MM.1S (cell line): ENCODE measurements around the gene ZFAND2B.

Experiments used
- DNase-seq: peaks from one replicate; pipeline ENCODE4 v3.0.0-alpha.2; 2015
- H2AFZ ChIP-seq: fragments of 300-600 bp; sonication (generic); 2 replicates; pipeline ENCODE4 v1.6.0; 2016; ENCODE audit warnings: antibody characterized with exemption, low read length
- H3F3A ChIP-seq: fragments of 300-600 bp; sonication (generic); 2 replicates; pipeline ENCODE4 v1.6.1; 2016; ENCODE audit warnings: mild to moderate bottlenecking, antibody characterized with exemption, low read length, moderate library complexity, mixed read lengths; ENCODE audit not compliant: insufficient read depth
- H3K27ac ChIP-seq: fragments of 300-600 bp; sonication (generic); 2 replicates; pipeline ENCODE4 v1.5.1; 2016; ENCODE audit warnings: mild to moderate bottlenecking, low read length
- H3K27me3 ChIP-seq: fragments of 300-600 bp; sonication (generic); replicated peaks from 2 replicates; pipeline ENCODE4 v1.6.0; 2016; ENCODE audit warnings: low read length; ENCODE audit not compliant: insufficient read depth
- H3K36me3 ChIP-seq: fragments of 300-600 bp; sonication (generic); replicated peaks from 2 replicates; pipeline ENCODE4 v1.6.1; 2016; ENCODE audit warnings: mild to moderate bottlenecking, low read length, mixed read lengths; ENCODE audit not compliant: insufficient read depth
- H3K4me1 ChIP-seq: fragments of 300-600 bp; sonication (generic); 2 replicates; pipeline ENCODE4 v1.6.1; 2016; ENCODE audit warnings: low read length, mixed read lengths
- H3K4me2 ChIP-seq: fragments of 300-600 bp; sonication (generic); 2 replicates; pipeline ENCODE4 v1.6.0; 2016; ENCODE audit warnings: low read depth, low read length
- H3K4me3 ChIP-seq: fragments of 300-600 bp; sonication (generic); 2 replicates; pipeline ENCODE4 v1.5.1; 2016; ENCODE audit warnings: low read length, mixed read lengths
- H3K79me2 ChIP-seq: fragments of 300-600 bp; sonication (generic); 2 replicates; pipeline ENCODE4 v1.6.1; 2016; ENCODE audit warnings: mixed run types, low read length, mixed read lengths
- H3K9ac ChIP-seq: fragments of 300-600 bp; sonication (generic); 2 replicates; pipeline ENCODE4 v1.6.1; 2016; ENCODE audit warnings: low read length, mixed read lengths
- H3K9me2 ChIP-seq: fragments of 300-600 bp; sonication (generic); replicated peaks from 2 replicates; pipeline ENCODE4 v1.6.1; 2016; ENCODE audit warnings: mild to moderate bottlenecking, low read length, mixed read lengths; ENCODE audit not compliant: insufficient read depth
- H3K9me3 ChIP-seq: fragments of 300-600 bp; sonication (generic); replicated peaks from 2 replicates; pipeline ENCODE4 v1.6.1; 2016; ENCODE audit warnings: mild to moderate bottlenecking, low read length, mixed read lengths; ENCODE audit not compliant: insufficient read depth
- H4K20me1 ChIP-seq: fragments of 300-600 bp; sonication (generic); 2 replicates; pipeline ENCODE4 v1.6.1; 2016; ENCODE audit warnings: mild to moderate bottlenecking, low read length, moderate library complexity, mixed read lengths; ENCODE audit not compliant: insufficient read depth
- EZH2 ChIP-seq: fragments of 300-600 bp; sonication (generic); optimal IDR thresholded peaks from 2 replicates; pipeline ENCODE3; 2017; ENCODE audit warnings: low read depth, mild to moderate bottlenecking, antibody characterized with exemption, low read length, mixed read lengths
- EZH2phosphoT487 ChIP-seq: fragments of 300-600 bp; sonication (generic); IDR thresholded peaks from 2 replicates; pipeline ENCODE4 v1.6.1; 2018; ENCODE audit warnings: antibody characterized with exemption, low read length
- TF ChIP-seq, protein P1 (sequence below): fragments of 300-600 bp; sonication (generic); IDR thresholded peaks from 2 replicates; pipeline ENCODE4 v1.5.1; 2016; ENCODE audit warnings: antibody characterized with exemption, low read length, mixed read lengths

The ZFAND2B gene

DNA sequence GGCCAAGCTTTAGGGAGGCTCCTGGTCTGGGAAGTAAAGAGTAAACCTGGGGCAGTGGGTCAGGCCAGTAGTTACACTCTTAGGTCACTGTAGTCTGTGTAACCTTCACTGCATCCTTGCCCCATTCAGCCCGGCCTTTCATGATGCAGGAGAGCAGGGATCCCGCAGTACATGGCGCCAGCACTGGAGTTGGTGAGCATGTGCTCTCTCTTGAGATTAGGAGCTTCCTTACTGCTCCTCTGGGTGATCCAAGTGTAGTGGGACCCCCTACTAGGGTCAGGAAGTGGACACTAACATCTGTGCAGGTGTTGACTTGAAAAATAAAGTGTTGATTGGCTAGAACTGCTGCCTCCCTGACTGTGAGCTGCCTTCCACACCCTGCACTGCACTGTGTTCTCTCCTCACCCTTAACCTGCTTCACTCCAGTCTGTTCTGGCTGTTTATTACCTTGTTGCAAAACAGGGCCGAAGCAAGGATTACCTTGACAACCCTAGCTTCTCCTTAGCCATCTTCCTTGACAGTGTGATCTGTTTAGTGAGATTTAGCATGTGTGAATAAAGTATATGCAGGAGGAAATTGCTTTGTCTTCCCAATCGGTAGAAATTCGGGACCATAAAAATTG is 23.3 kb upstream of the ZFAND2B start:
- Histone ChIP-seq H2AFZ (no peak overlapping the region), H3K4me1 (peaks cover 7% of the 10 kb centered on the region; the same call in 1 of the 2 replicates), H3K4me3 (no peak overlapping the region), H3K9me3 (no peaks in the 10 kb centered on the region), H3K4me2 (no peak overlapping the region), H3K36me3 (peaks cover 4% of the 10 kb centered on the region; the same call in 1 of the 2 replicates), H3F3A (no peaks in the 10 kb centered on the region), H3K27ac (no peak overlapping the region), H3K9ac (no peak overlapping the region), H3K27me3 (no peaks in the 10 kb centered on the region), H4K20me1 (no peaks in the 10 kb centered on the region), H3K9me2 (no peaks in the 10 kb centered on the region), H3K79me2 (peaks cover 24% of the 10 kb centered on the region)
- DNase-seq: no peak
- no peak for TF ChIP-seq EZH2phosphoT487

DNA sequence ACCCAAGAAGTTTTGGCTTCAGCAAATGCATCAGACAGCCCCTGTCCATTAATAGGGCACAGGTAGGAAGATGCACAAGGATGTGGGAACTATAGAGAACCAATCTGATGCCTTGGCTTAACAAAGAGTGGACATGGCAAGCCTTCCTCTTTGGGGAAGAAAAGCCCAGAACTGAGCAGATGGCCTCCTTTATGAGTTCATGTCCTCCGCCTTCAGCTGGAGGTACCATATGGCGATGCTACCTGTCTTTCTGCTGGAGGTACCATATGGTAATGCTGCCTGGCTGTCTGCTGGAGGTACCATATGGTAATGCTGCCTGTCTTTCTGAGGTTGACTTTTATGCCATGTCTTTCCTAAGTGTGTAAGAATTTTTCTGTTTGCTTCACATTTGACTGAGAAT is 22.5 kb upstream of the ZFAND2B start:
- H3K36me3 ChIP-seq: peaks cover 4% of the 10 kb centered on the region; the same call in 1 of the 2 replicates
- H3K4me3 ChIP-seq: no peak overlapping the region
- no peak for TF ChIP-seq EZH2
- TF ChIP-seq EZH2phosphoT487: no peak
- TF ChIP-seq, protein P1, sequence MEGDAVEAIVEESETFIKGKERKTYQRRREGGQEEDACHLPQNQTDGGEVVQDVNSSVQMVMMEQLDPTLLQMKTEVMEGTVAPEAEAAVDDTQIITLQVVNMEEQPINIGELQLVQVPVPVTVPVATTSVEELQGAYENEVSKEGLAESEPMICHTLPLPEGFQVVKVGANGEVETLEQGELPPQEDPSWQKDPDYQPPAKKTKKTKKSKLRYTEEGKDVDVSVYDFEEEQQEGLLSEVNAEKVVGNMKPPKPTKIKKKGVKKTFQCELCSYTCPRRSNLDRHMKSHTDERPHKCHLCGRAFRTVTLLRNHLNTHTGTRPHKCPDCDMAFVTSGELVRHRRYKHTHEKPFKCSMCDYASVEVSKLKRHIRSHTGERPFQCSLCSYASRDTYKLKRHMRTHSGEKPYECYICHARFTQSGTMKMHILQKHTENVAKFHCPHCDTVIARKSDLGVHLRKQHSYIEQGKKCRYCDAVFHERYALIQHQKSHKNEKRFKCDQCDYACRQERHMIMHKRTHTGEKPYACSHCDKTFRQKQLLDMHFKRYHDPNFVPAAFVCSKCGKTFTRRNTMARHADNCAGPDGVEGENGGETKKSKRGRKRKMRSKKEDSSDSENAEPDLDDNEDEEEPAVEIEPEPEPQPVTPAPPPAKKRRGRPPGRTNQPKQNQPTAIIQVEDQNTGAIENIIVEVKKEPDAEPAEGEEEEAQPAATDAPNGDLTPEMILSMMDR: no peak

DNA sequence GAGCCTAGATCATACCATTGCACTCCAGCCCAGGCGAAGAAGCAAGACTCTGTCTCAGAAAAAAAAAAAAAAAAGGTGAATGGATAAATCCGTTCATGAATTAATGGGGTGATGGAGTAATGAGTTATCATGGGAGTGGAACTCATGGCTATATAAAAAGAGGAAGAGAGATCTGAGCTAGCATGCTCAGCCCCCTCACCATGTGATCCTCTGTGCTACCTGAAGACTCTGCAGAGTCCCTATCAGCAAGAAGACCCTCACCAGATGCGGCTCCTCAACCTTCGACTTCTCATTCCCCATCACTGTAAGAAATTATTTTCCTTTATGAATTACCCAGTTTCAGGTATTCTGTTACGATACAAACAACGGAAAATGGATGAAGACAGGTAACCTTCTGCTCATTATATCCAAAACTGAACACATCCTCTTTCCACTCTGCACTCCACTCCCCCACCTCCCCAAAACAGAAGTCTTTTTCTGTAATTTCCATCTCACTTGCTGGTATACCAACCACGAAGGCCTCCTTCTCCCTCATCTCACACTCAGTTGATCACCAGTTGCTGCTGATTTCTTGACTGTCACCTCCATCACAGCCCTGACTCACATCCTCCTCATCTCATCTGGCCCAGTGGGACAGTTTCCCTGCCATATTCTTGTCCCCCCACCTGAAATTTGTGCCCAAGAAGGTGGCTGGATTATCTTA is 19.7 kb upstream of the ZFAND2B start:
- Histone ChIP-seq H3K4me1 (no peaks in the 10 kb centered on the region), H3K79me2 (no peaks in the 10 kb centered on the region), H4K20me1 (no peaks in the 10 kb centered on the region), H3K4me2 (no peak overlapping the region), H3K27ac (no peak overlapping the region), H3K36me3 (0 out of 2 replicates have a peak, but pooled peaks cover 4% of the 10 kb centered on the region), H3K4me3 (no peak overlapping the region), H3K9me2 (no peaks in the 10 kb centered on the region), H3K9me3 (no peaks in the 10 kb centered on the region), H2AFZ (no peak overlapping the region), H3K27me3 (no peaks in the 10 kb centered on the region), H3F3A (no peaks in the 10 kb centered on the region), H3K9ac (no peak overlapping the region)
- DNase-seq: no peak
- TF ChIP-seq, protein P1: no peak
- TF ChIP-seq EZH2phosphoT487 (no peak), EZH2 (no peak)

More for the DNA sequence above, 22.5 kb upstream of the ZFAND2B start:
- no peak for DNase-seq
- no peak overlapping the region for H2AFZ ChIP-seq
- H3K27me3 ChIP-seq: no peaks in the 10 kb centered on the region
- peaks cover 3% of the 10 kb centered on the region; the same call in 1 of the 2 replicates for H3K4me1 ChIP-seq
- H3K9me3 ChIP-seq: no peaks in the 10 kb centered on the region
- no peaks in the 10 kb centered on the region for H4K20me1 ChIP-seq
- no peak overlapping the region for H3K27ac ChIP-seq
- no peak overlapping the region for H3K9ac ChIP-seq
- H3K79me2 ChIP-seq: peaks cover 16% of the 10 kb centered on the region
- H3K9me2 ChIP-seq: no peaks in the 10 kb centered on the region
- no peaks in the 10 kb centered on the region for H3F3A ChIP-seq
- no peak overlapping the region for H3K4me2 ChIP-seq

DNA sequence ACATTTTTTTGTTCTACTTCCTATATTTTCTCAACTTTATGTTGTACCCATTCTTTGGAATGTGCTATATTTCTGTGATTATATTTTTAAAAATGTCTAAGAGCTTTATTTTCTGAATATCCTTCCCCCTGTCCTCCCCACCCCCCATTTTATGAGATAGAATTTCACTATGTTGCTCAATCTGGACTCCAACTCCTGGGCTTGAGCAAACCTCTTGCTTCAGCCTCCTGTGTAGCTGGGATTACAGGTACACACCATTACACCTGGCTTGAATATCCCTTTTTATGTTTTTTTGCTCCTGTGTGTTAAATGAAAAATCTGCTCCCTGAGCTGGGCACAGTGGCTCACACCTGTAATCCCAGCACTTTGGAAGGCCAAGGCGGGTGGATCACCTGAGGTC is 9.2 kb upstream of the ZFAND2B start:
- DNase-seq: no peak
- Histone ChIP-seq H3K27me3 (no peaks in the 10 kb centered on the region), H3K9me2 (no peaks in the 10 kb centered on the region), H3K4me3 (no peak overlapping the region), H3K27ac (no peak overlapping the region), H4K20me1 (no peaks in the 10 kb centered on the region), H3K4me1 (no peaks in the 10 kb centered on the region), H3K36me3 (no peaks in the 10 kb centered on the region), H3K79me2 (no peaks in the 10 kb centered on the region), H3K4me2 (no peak overlapping the region), H3F3A (no peaks in the 10 kb centered on the region), H2AFZ (no peak overlapping the region), H3K9ac (no peak overlapping the region), H3K9me3 (no peaks in the 10 kb centered on the region)
- TF ChIP-seq, protein P1: no peak
- no peak for TF ChIP-seq EZH2phosphoT487
- no peak for TF ChIP-seq EZH2
